Uterus (tissue), 4 donors: Measurements from ENCODE around the gene MEST. TPM values are rescaled to one million over a fixed set of nuclear protein-coding genes. Genes with fewer than 3 reads are reported as not detected.

Experiments used
- DNase-seq, 2 donors: peaks; one replicate each; pipeline ENCODE4 v3.0.0-alpha.2; 2019 to 2020
- H3K27ac ChIP-seq, 2 donors: fragments of 200-600 bp; sonication (generic); 1 replicate in 1 of 2; 2 replicates in 1 of 2; pipeline ENCODE4 v1.5.1; 2016 to 2018
- H3K27me3 ChIP-seq, 2 donors: fragments of 200-600 bp; sonication (generic); one replicate each; pipeline ENCODE4 v1.5.1; 2018 to 2019; ENCODE audit warnings: control low read depth in 1 of 2
- H3K36me3 ChIP-seq, 2 donors: fragments of 200-600 bp; sonication (generic); one replicate each; pipeline ENCODE4 v1.5.1; 2019; ENCODE audit warnings: control low read depth in 1 of 2
- H3K4me1 ChIP-seq, 2 donors: fragments of 200-600 bp; sonication (generic); one replicate each; pipeline ENCODE4 v1.5.1; 2018 to 2019; ENCODE audit warnings: control low read depth in 1 of 2
- H3K4me3 ChIP-seq, 2 donors: fragments of 200-600 bp; sonication (generic); 1 replicate in 1 of 2; 2 replicates in 1 of 2; pipeline ENCODE4 v1.5.1; 2018 to 2019; ENCODE audit warnings: mild to moderate bottlenecking in 1 of 2
- H3K9me3 ChIP-seq, 2 donors: fragments of 200-600 bp; sonication (generic); one replicate each; pipeline ENCODE4 v1.5.1; 2019; ENCODE audit warnings: control low read depth in 1 of 2
- POLR2A ChIP-seq, 2 donors: fragments of 450-650 bp; IDR thresholded peaks; one replicate each; pipeline ENCODE4 v1.6.1; 2016; ENCODE audit warnings: antibody characterized with exemption in 2 of 2, mild to moderate bottlenecking in 1 of 2, moderate library complexity in 1 of 2
- intact Hi-C: fragments of 100-400 bp; cut with DNase I; formaldehyde crosslinking; loops from one replicate; pipeline ENCODE4 v1.15.1; 2023; ENCODE audit warnings: low total_unique reads
- microRNA counts, 2 donors: library from miRNA; unstranded; fragments of <30 nt; microRNA quantifications; one replicate each; lab custom pipeline; 2016 to 2017
- microRNA-seq: library from miRNA; unstranded; fragments of <30 nt; microRNA quantifications from one replicate; pipeline ENCODE4, GENCODE V29; 2016; ENCODE audit warnings: borderline microRNAs expressed, borderline replicate concordance
- small RNA-seq: library from RNA; depleted of rRNA; stranded (forward); fragments of <200 nt; gene quantifications from one replicate; pipeline ENCODE3, GENCODE V24; 2016
- total RNA-seq, 4 donors: library from RNA; depleted of rRNA in 3 of 4; stranded (reverse); fragments of >200 nt in 3 of 4; gene quantifications; one replicate each; pipeline versions ENCODE4 v1.1.0 to v1.2.4, GENCODE V29; 2014 to 2023
- TF ChIP-seq, protein P1 (sequence below), 4 experiments: fragments of 200-600 bp in 2 of 4; fragments of 450-650 bp in 2 of 4; sonication (generic) in 2 of 4; IDR thresholded peaks; one replicate each; pipeline ENCODE4 v1.5.1; 2016 to 2019; ENCODE audit warnings: antibody characterized with exemption in 4 of 4, mild to moderate bottlenecking in 2 of 4, moderate library complexity in 1 of 4
- donor health status: DM: yes; HTN: yes; CAD: no.

The MEST gene
- total RNA-seq, 4 donors from 2014 or later, result 7.7 to 462 (median 23.7) TPM

DNA sequence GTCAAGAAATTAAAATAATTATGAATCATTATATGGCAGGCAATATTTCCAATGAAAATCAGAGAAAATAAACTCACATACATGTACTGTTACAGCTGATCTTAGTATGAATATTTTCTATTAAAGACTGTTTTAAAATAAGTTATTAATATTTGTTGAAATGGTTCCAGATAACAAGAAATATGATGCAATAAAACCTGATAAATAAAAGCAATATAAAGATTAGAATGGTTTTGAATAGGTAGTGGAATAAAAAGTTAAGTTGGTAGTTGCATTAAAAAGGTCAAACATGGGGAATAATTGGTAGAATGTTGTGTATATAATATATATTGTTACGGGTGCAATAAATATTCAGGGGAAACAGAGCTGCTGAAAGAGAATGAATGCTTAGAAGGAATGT is 52.5 kb downstream of the MEST start:
- Histone ChIP-seq H3K4me3 (no peak overlapping the region), H3K9me3 (no peaks in the 10 kb centered on the region), H3K27me3 (no peaks in the 10 kb centered on the region), H3K36me3 (no peaks in the 10 kb centered on the region), H3K27ac (no peak overlapping the region), H3K4me1 (no peaks in the 10 kb centered on the region)
- TF ChIP-seq, protein P1, sequence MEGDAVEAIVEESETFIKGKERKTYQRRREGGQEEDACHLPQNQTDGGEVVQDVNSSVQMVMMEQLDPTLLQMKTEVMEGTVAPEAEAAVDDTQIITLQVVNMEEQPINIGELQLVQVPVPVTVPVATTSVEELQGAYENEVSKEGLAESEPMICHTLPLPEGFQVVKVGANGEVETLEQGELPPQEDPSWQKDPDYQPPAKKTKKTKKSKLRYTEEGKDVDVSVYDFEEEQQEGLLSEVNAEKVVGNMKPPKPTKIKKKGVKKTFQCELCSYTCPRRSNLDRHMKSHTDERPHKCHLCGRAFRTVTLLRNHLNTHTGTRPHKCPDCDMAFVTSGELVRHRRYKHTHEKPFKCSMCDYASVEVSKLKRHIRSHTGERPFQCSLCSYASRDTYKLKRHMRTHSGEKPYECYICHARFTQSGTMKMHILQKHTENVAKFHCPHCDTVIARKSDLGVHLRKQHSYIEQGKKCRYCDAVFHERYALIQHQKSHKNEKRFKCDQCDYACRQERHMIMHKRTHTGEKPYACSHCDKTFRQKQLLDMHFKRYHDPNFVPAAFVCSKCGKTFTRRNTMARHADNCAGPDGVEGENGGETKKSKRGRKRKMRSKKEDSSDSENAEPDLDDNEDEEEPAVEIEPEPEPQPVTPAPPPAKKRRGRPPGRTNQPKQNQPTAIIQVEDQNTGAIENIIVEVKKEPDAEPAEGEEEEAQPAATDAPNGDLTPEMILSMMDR (IDR thresholded peaks at IDR 0.05), result no peak
- no peak for TF ChIP-seq POLR2A (IDR thresholded peaks at IDR 0.05)
- no peak for DNase-seq
- intact Hi-C loops, result no loop called here

DNA sequence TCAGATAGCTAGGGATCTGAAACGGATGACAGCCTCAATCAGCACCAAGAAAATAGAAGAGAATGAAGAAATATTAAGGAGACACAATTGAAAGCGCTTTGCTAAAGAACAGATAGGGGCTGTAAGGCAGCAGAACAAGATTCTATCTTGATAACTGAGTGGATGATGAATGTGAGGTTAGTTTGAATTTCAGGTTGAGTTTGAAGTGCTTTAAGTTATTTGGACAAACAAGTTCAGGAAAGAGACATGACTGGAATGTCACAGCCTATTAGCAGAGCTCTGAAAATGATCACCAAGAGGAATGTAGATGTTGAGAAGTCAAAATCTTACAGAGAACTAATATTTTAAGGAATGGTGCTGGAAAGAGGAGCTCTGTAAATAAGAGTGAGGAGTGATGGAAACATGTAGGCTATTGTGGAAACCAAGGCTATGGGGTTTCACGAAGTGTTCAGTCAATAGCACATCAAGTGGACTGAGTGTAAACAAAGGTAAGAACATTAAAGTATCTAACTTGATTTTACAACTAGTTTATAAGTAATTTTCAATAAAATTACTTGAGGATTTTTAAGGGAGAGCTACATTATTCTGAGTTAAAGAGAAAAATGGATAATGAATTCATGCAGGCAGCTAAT is 61.6 kb downstream of the MEST start:
- H3K27me3 ChIP-seq, result no peaks in the 10 kb centered on the region
- H3K9me3 ChIP-seq, result no peaks in the 10 kb centered on the region
- TF ChIP-seq, protein P1 (IDR thresholded peaks at IDR 0.05), result no peak
- TF ChIP-seq POLR2A (IDR thresholded peaks at IDR 0.05), result no peak
- H3K27ac ChIP-seq, result no peak overlapping the region
- no peaks in the 10 kb centered on the region for H3K36me3 ChIP-seq
- H3K4me3 ChIP-seq, result no peak overlapping the region
- intact Hi-C loops, result no loop called here
- no peaks in the 10 kb centered on the region for H3K4me1 ChIP-seq
- DNase-seq, result no peak

DNA sequence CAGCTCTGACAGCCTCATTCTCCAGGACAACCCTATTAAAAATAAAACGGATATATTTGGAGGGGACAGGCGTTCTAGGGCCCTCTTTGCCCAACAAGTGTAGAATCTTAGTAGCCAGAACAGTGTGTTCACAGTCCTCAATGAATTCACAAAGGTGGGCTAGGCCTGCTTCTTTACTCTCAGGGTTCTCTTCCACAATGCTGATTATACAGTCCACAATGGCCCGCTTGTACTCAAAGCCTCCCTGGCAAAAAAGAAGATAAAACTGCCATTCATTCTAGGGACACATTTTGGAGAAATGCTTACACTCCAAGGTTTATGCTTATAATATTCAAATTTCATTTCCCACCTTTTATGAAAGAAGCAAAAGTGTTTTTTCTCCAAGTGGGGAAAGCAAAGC is 62.6 kb downstream of the MEST start:
- DNase-seq, result no peak
- TF ChIP-seq POLR2A (IDR thresholded peaks at IDR 0.05), result no peak
- TF ChIP-seq, protein P1 (IDR thresholded peaks at IDR 0.05), result no peak
- intact Hi-C loops, result no loop called here
- Histone ChIP-seq H3K9me3 (no peaks in the 10 kb centered on the region), H3K36me3 (no peaks in the 10 kb centered on the region), H3K27ac (no peak overlapping the region), H3K4me1 (no peaks in the 10 kb centered on the region), H3K27me3 (no peaks in the 10 kb centered on the region), H3K4me3 (no peak overlapping the region)

MicroRNA genes within 50 kb of the gene (microRNA counts, 767-probe panel; counts per million panel counts)
- microRNA hsa-miR-335-5p (lab: Ali Mortazavi, UCI), result 4,356 to 5,568 counts per million in 2 donors

Small RNA genes lying within 50 kb of the gene (microRNA-seq; reads per million reads assigned to microRNA genes)
- 6,083 reads per million, percentile 89 among the genes with 10 or more reads in this experiment for gene MIR335

Small RNA genes lying within 50 kb of the gene (small RNA-seq; reads per million reads assigned to genes)
- gene MIR335 (not detected), gene RF02148 (not detected), gene RF02149 (not detected), gene RF02150 (not detected)

Other genes starting within 250 kb of the MEST start
- 1 to 10 TPM in 1 of 4 donors, not detected in 3; 1.2 TPM for gene CPA2, start 225.2 kb upstream of the MEST start, total RNA-seq
- 1 to 10 TPM in 1 of 4 donors, not detected in 3; 1.3 TPM for gene CPA4, start 198.9 kb upstream of the MEST start, total RNA-seq
- gene CPA5, start 147.3 kb upstream of the MEST start, total RNA-seq, result not detected
- 1 to 10 TPM in 1 of 4 donors, under 1 TPM in 1, not detected in 2; 0.46 to 3.8 TPM for gene CPA1, start 111.6 kb upstream of the MEST start, total RNA-seq
- 10 to 100 TPM in 2 of 4 donors, 1 to 10 TPM in 2; 1.5 to 22.3 (median 8.3) TPM for gene CEP41, start 51.1 kb upstream of the MEST start, total RNA-seq
- 10 to 100 TPM in 3 of 4 donors, 1 to 10 TPM in 1; 9.5 to 47.5 (median 20.2) TPM for gene COPG2, start 176.7 kb downstream of the MEST start, total RNA-seq
- gene TSGA13, start 194.5 kb downstream of the MEST start, total RNA-seq, result 1 to 10 TPM in 1 of 4 donors, not detected in 3; 1.1 TPM
- gene KLF14, start 242.1 kb downstream of the MEST start, total RNA-seq, result under 1 TPM in 2 of 4 donors, not detected in 2; 0.27 to 0.83 TPM